C1 segment of cervical spinal cord (tissue), 14 donors: Measurements from ENCODE around the gene MADCAM1.

ENCODE experiments used
- DNase-seq, 14 donors: peaks; one replicate each; lab custom pipeline; 2025; lab: John Stamatoyannopoulos, UW

The MADCAM1 gene

GRCh38 chr19:508204-509150, 12.2 kb downstream of the MADCAM1 start:
- no peak for DNase-seq

DNA sequence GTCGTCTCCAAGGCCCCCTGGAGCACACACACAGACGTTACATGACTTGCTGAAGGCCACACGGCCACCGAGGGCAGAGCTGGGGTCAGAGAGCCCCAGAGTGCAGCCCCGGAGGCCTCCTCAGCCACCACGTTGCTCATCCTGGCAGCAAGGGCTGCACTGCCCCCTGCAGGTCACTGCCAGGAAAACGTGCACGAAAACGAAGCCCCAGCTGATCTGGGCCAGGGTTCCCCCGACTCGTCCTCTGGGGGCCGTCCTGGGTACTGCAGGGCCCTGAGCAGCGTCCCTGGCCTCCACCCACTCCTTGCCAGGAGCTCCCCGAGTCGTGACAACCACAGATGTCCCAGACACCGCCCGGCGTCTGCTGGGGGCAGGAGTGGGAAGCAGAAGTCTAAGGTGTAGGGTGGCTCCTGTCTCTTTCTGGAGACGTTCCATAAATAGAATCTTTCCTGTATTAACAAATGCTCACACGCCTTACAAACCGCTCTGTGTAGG, 14.4 kb downstream of the MADCAM1 start:
- DNase-seq, result peak in 12 of 14 donors; percentile 3 to 64 (median 26)

- DNase-seq, result no peak
These were observed 15.0 kb downstream of the MADCAM1 start for GRCh38 chr19:511101-511851.

DNA sequence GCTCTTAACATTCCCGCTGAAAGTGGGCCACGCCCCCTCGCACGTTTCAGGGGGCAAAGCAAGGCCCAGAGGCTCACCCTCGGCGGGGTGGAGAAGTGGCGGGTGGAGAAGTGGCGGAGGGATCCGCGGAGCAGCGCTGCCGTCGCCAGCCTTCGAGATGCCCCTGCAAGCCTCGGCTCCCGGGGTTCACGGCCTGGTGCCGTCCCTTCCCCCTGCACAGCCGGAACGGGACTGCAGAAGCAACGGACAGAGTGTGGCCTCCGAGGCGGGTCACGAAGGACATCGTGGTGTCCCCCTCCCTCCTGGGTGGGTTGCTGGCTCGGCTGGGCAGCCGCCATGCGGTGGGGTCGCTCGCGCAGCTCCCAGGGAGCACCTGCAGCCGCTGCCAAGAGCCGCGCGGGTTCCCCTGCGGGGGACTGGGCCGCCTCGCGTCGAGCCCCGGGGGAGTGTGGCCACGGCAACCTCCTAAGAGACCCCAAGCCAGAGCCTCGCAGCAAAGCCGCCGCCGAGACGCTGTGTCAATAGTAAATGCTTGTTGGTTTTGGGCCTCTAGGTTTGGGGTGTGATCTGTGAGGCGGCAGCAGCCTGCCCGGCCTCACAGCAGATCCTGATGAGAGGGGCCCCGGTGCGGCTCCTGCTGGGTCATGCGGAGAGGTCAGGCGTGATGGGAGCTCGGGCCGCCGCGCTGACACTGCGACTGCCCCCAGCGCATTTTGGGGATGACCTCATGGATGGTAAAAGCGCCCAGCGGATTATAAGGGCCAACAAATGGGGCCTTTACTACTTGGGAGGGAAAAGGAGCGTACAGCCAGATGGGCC, 16.5 kb downstream of the MADCAM1 start:
- no peak for DNase-seq

DNA sequence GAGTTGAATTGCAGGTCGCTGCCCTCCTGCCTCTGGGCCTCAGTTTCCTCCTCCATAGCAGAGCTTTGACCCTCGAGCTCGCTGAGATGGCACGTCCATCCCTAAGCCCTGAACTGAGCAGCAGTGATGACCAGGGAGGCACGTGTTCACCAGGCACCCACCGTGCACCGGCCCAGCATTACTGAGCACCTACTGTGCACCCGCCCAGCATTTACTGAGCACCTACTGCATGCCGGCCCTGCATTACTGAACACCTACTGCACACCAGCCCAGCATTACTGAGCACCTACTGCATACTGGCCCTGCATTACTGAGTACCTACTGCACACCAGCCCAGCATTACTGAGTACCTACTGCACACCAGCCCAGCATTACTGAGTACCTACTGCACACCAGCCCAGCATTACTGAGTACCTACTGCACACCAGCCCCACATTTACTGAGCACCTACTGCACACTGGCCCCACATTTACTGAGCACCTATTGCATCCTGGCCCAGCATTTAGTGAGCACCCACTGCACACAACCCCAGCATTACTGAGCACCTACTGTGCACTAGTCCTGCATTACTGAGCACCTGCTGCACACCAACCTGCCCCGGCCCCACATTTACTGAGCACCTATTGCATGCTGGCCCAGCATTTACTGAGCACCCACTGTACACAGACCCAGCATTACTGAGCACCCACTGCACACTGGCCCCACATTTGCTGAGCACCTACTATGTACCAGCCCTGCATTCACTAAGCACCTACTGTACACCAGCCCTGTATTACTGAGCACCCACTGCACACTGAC, 17.3 kb downstream of the MADCAM1 start:
- no peak for DNase-seq

DNA sequence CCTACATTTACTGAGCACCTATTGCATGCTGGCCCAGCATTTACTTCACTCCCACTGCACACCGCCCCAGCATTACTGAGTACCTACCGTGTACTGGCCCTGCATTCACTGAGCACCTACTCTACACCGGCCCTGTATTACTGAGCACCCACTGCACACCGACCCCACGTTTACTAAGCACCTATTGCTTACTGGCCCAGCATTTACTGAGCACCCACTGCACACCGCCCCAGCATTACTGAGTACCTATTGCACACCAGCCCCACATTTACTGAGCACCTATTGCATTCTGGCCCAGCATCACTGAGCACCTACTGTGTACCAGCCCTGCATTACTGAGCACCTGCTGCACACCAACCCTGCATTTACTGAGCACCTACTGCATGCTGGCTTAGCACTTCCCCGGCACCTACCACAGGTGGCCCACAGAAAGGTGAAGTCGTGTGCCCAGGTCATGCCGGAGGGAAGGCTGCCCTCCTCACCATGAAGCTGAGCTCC, 17.9 kb downstream of the MADCAM1 start:
- DNase-seq, result no peak

DNA sequence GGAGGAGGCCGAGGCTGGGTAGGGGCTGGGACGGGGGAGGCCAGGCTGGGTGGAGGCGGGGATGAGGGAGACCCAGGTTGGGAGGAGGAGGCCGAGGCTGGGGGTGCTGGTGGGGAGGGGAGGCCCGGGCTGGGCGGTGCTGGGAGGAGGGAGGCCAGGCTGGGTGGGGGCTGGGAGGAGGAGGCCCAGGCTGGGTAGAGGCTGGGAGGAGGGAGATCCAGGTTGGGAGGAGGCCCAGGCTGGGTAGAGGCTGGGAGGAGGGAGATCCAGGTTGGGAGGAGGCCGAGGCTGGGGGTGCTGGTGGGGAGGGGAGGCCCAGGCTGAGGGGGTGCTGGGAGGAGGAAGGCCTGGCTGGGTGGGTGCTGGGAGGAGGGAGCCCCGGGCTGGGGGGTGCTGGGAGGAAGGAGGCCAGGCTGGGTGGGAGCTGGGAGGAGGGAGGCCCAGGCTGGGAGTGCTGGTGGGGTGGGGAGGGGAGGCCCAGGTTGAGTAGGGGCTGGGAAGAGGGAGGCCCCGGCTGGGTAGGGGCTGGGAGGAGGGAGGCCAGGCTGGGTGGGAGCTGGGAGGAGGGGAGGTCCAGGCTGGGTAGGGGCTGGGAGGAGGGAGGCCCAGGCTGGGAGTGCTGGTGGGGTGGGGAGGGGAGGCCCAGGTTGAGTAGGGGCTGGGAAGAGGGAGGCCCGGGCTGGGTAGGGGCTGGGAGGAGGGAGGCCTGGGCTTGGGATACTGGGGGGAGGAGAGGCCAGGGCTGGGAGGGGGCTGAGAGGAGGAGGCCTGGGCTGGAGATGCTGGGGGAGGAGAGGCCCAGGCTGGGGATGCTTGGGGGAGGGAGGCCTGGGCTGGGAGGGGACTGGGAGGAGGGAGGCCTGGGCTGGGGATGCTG, 21.7 kb downstream of the MADCAM1 start:
- no peak for DNase-seq

DNA sequence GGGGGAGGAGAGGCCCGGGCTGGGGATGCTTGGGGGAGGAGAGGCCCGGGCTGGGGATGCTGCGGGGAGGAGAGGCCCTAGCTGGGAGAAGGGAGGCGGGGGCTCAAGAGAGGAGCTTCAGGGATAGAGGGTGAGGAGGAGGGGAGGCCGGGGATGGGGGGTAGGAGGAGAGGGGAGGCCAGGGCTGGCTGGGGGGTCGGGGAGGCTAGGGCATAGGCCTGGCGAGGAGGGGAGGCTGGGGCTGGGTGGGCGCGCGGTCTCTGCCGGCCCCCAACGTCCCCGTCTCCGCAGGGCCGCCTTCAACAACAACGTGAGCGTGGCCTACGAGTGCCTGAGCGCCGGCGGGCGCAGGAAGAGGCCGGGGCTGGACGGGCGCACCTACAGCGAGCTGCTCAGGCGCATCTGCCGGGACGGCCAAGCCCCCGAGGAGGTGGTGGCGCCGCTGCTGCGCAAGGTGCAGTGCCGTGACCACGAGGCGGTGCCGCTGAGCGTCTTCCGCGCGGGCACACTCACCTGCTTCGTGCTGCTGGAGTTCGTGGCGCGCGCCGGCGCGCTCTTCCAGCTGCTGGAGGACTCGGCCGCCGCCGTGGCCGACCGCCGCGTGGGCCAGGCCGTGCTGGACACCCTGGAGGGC, 22.4 kb downstream of the MADCAM1 start:
- DNase-seq, result no peak

GRCh38 chr19:519449-519865, 23.2 kb downstream of the MADCAM1 start:
- DNase-seq, result no peak

GRCh38 chr19:522726-523125, 26.4 kb downstream of the MADCAM1 start:
- DNase-seq, result no peak

GRCh38 chr19:524062-524674, 27.9 kb downstream of the MADCAM1 start:
- DNase-seq, result no peak

DNA sequence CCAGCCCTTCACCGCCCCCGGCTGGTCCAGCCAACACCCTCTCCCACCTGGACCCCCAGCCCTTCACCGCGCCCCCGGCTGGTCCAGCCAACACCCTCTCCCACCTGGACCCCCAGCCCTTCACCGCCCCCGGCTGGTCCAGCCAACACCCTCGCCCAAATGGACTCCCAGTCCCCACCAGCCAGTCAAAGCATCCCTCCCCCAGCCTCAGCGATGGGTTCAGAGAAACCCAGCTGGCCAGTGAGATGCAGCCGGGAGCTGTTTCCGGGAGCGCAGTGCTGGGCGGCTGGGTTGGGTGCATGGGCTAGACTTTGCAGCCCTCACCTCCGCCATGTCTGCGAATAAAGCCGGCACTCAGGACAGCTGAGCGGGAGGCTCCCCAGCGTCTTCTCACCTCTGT, 28.7 kb downstream of the MADCAM1 start:
- no peak for DNase-seq

GRCh38 chr19:525857-526419, 29.7 kb downstream of the MADCAM1 start:
- DNase-seq, result no peak

DNA sequence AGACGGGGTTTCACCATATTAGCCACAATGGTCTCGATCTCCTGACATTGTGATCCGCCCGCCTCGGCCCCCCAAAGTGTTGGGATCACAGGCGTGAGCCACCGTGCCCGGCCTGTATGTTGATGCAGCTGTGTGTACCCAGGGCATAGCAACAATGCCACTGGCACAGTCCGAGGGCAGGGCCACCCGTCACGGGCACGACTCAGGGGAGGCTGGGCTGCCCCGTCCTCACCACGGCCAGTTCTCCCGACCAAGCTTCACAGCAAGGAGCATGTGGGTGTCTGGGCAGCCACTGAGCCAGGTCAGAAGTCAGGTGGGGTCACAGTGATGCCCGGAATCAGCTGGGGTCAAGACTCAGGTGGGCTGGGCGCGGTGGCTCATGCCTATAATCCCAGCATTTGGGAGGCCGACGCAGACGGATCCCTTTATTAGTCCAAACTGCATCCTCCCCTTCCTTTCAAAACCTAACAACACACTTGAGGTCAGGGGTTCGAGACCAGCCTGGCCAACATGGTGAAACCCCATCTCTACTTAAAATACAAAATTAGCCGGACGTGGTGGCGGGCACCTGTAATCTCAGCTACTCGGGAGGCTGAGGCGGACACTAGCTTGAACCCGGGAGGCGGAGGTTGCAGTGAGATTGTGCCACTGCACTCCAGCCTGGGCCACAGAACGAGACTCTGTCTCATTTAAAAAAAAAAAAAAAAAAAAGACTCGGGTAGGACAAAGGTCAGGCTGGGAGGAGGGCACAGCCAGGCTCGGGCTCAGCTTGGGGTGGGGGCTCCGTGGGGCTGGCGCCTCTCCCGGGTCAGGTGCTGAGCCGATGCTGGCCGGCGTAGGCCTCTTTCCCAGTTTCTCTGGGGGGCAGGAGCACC, 34.1 kb downstream of the MADCAM1 start:
- DNase-seq, result no peak

DNA sequence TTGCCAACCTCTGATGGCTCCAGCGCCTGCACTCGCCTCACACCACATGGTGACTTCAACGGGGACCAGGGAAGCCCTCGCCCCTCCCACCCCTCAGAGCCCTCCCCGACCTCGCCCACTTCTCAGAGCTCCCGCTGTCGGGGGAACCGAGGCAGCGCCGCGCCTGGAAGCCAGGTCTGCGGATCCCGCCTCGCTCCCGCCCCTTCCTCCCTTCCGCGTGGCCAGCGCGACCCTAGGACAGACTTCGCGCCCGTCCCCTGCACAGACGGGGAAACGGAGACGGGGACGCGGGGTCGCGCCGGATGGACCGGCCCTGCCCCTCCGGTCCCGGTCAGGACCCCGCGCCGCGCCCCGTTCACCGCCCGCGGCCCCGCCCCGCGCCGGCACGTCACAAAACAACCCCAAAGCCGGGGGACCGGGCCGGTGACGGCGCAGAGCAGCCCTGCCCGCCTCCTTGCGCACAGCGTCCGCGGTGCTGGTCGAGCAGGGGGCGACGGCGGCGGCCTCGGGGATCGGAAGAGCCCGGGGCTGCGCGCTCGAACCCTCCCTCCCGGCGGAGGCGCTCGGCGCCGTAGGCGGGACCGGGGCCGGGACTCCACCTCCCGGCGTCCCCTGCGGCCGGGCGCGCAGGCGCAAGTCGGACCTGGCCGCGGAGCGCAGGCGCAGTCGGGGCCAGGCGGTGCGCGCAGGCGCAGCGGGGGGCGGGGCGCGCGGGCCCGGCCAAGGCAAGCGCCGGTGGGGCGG, 34.9 kb downstream of the MADCAM1 start:
- DNase-seq, result peak in 13 of 14 donors; percentile 59 to 94 (median 75)

- peak in 3 of 14 donors; percentile 46 to 74 (median 52) for DNase-seq
These were observed 35.7 kb downstream of the MADCAM1 start, which contains the start of gene CDC34 for GRCh38 chr19:531753-532560. Gene CDC34 (plus strand): TSS chr19:531760. CDS start chr19:531932, 172 bp downstream.
